Left ventricle myocardium inferior (tissue), 1 donor: ENCODE data around the gene HSD17B11. TPM values are rescaled to one million over a fixed set of nuclear protein-coding genes. Genes with fewer than 3 reads are reported as not detected.
"Not testable (repeated sequence)": the region's sequence is repeated elsewhere in the genome, so short reads cannot be mapped to it uniquely, and the experiment has no call there.

Experiments
- DNase-seq: peaks from one replicate; pipeline ENCODE4 v3.0.0-alpha.2; 2020
- H3K27ac ChIP-seq: fragments of 200-600 bp; replicated peaks from 2 replicates; pipeline ENCODE4 v1.8.0; 2021
- H3K27me3 ChIP-seq: fragments of 200-600 bp; 2 replicates; pipeline ENCODE4 v1.8.0; 2021; ENCODE audit warnings: low read depth
- H3K36me3 ChIP-seq: fragments of 200-600 bp; 2 replicates; pipeline ENCODE4 v1.8.0; 2021
- H3K4me1 ChIP-seq: fragments of 200-600 bp; 2 replicates; pipeline ENCODE4 v1.8.0; 2021
- H3K4me3 ChIP-seq: fragments of 200-600 bp; 2 replicates; pipeline ENCODE4 v1.8.0; 2021; ENCODE audit warnings: mild to moderate bottlenecking, moderate library complexity
- H3K9me3 ChIP-seq: fragments of 200-600 bp; replicated peaks from 2 replicates; pipeline ENCODE4 v1.8.0; 2021
- CTCF ChIP-seq: fragments of 200-600 bp; IDR thresholded peaks from 2 replicates; pipeline ENCODE4 v1.8.0; 2021; ENCODE audit warnings: antibody characterized with exemption, mild to moderate bottlenecking, borderline replicate concordance
- intact Hi-C: fragments of 100-400 bp; cut with micrococcal nuclease; formaldehyde crosslinking; loops from one replicate; pipeline ENCODE4 v1.11.0; 2022
- total RNA-seq: library from RNA; stranded (reverse); fragmentation: NEBNext Ultra II Directional; extraction: Animal tissue kit (Norgen Biotek cat#: 25700); gene quantifications from one replicate; pipeline ENCODE4 v1.2.1, GENCODE V29; 2021
- donor health status: DM: no; HTN: yes; CAD: no; lungs with severe emphysema.

Gene HSD17B11
- total RNA-seq, 1 donor from 2014 or later: 11.7 TPM

GRCh38 chr4:87345139-87345538, 45.8 kb downstream of the HSD17B11 start:
- no peaks in the 10 kb centered on the region for H3K27me3 ChIP-seq
- H3K9me3 ChIP-seq: peaks cover 26% of the 10 kb centered on the region
- no peaks in the 10 kb centered on the region for H3K4me1 ChIP-seq
- intact Hi-C loops: no loop called here
- peaks cover 42% of the 10 kb centered on the region for H3K36me3 ChIP-seq
- DNase-seq: no peak
- TF ChIP-seq CTCF: no peak
- no peak overlapping the region for H3K27ac ChIP-seq
- H3K4me3 ChIP-seq: no peak overlapping the region

GRCh38 chr4:87342872-87343271, 48.1 kb downstream of the HSD17B11 start:
- Histone ChIP-seq H3K27ac (no peak overlapping the region), H3K9me3 (peaks cover 26% of the 10 kb centered on the region), H3K4me3 (no peak overlapping the region), H3K36me3 (peaks cover 61% of the 10 kb centered on the region), H3K27me3 (no peaks in the 10 kb centered on the region), H3K4me1 (no peaks in the 10 kb centered on the region)
- no peak for DNase-seq
- no peak for TF ChIP-seq CTCF
- intact Hi-C loops: no loop called here

GRCh38 chr4:87341954-87342635, 48.9 kb downstream of the HSD17B11 start:
- intact Hi-C loops, H3K27me3 ChIP-seq, H3K27ac ChIP-seq, H3K4me1 ChIP-seq, DNase-seq, H3K4me3 ChIP-seq: not testable (repeated sequence)
- Histone ChIP-seq H3K36me3 (peaks cover 67% of the 10 kb centered on the region), H3K9me3 (peaks cover 26% of the 10 kb centered on the region)

- no peak for TF ChIP-seq CTCF
- no peak for DNase-seq
- no peaks in the 10 kb centered on the region for H3K4me1 ChIP-seq
- intact Hi-C loops: no loop called here
- H3K36me3 ChIP-seq: peaks cover 71% of the 10 kb centered on the region
- H3K27ac ChIP-seq: no peak overlapping the region
- H3K27me3 ChIP-seq: no peaks in the 10 kb centered on the region
- no peak overlapping the region for H3K4me3 ChIP-seq
- H3K9me3 ChIP-seq: peaks cover 7% of the 10 kb centered on the region
These were observed 51.5 kb downstream of the HSD17B11 start for GRCh38 chr4:87339440-87339839.

- DNase-seq: no peak
- no peak overlapping the region for H3K27ac ChIP-seq
- peaks cover 88% of the 10 kb centered on the region for H3K36me3 ChIP-seq
- H3K4me1 ChIP-seq: no peaks in the 10 kb centered on the region
- intact Hi-C loops: no loop called here
- TF ChIP-seq CTCF: no peak
- H3K27me3 ChIP-seq: no peaks in the 10 kb centered on the region
- peaks cover 26% of the 10 kb centered on the region for H3K9me3 ChIP-seq
- H3K4me3 ChIP-seq: no peak overlapping the region
These were observed 53.6 kb downstream of the HSD17B11 start for GRCh38 chr4:87337361-87337760.

- Histone ChIP-seq H3K27me3 (no peaks in the 10 kb centered on the region), H3K4me3 (no peak overlapping the region), H3K9me3 (peaks cover 44% of the 10 kb centered on the region), H3K4me1 (no peaks in the 10 kb centered on the region), H3K36me3 (peaks cover 56% of the 10 kb centered on the region), H3K27ac (no peak overlapping the region)
- no peak for DNase-seq
- intact Hi-C loops: no loop called here
- no peak for TF ChIP-seq CTCF
These were observed 57.7 kb downstream of the HSD17B11 start for GRCh38 chr4:87333267-87333666.
